ENCODE data around the gene LRRIQ3. TPM values are rescaled to one million over a fixed set of nuclear protein-coding genes. Genes with fewer than 3 reads are reported as not detected.

LRRIQ3 gene
- total RNA-seq, 1 experiment from 2014 or later = 0.85 TPM

DNA sequence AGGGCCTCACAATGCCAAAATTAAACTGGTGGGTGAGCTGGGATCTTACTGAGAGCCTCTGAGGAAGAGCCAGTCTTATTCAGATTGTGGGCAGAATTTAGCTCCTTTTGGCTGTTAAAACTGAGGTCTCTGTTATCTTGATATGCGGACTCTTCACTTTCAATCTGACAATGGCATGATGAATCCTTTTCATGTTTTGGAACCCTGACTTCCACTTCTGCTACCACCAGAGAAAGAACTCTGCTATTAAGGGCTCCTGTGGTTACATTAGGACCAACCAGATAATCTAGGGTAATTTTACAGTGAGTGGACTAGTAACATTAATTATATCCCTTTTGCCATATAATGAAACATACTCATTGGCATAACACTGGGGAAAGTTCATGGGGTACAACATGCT lies 219.0 kb downstream of the LRRIQ3 start:
- Histone ChIP-seq H3K36me3 (ENCODE audit: control insufficient read depth, insufficient read depth, low read length) (no peaks in the 10 kb centered on the region), H3K4me3 (ENCODE audit: low read depth in 2 of 2, low read length in 2 of 2) (no peak overlapping the region), H3K27ac (ENCODE audit: low read length) (no peak overlapping the region), H3K9me3 (ENCODE audit: control insufficient read depth, insufficient read depth, low read depth, low read length) (no peaks in the 10 kb centered on the region), H3K4me1 (ENCODE audit: control insufficient read depth, insufficient read depth, low read length) (no peaks in the 10 kb centered on the region), H3K27me3 (ENCODE audit: control insufficient read depth, insufficient read depth, low read length) (no peaks in the 10 kb centered on the region)
- intact Hi-C loops (cut with micrococcal nuclease; ENCODE audit: unreplicated experiment) = no loop called here
- BruUV-seq (replicated peaks) = no TSS peak
- no peak for ATAC-seq
- ChIA-PET CTCF (no interaction called here), POLR2A (no interaction called here)
- in situ Hi-C loops (cut with HindIII; ENCODE audit: low pct_unique_long_range_greater_than_20kb, low sequenced_read_pairs) = no loop called here
- no peak for DNase-seq (ENCODE audit: low read depth, low spot score)
- TF ChIP-seq POLR2AphosphoS5 (IDR thresholded peaks at IDR 0.05; ENCODE audit: low read depth, low read length) = no peak
- TF ChIP-seq SIN3A (IDR thresholded peaks at IDR 0.05; ENCODE audit: borderline replicate concordance, insufficient read depth, low read depth, low read length) = no peak
- TF ChIP-seq, protein P1, sequence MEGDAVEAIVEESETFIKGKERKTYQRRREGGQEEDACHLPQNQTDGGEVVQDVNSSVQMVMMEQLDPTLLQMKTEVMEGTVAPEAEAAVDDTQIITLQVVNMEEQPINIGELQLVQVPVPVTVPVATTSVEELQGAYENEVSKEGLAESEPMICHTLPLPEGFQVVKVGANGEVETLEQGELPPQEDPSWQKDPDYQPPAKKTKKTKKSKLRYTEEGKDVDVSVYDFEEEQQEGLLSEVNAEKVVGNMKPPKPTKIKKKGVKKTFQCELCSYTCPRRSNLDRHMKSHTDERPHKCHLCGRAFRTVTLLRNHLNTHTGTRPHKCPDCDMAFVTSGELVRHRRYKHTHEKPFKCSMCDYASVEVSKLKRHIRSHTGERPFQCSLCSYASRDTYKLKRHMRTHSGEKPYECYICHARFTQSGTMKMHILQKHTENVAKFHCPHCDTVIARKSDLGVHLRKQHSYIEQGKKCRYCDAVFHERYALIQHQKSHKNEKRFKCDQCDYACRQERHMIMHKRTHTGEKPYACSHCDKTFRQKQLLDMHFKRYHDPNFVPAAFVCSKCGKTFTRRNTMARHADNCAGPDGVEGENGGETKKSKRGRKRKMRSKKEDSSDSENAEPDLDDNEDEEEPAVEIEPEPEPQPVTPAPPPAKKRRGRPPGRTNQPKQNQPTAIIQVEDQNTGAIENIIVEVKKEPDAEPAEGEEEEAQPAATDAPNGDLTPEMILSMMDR (IDR thresholded peaks at IDR 0.05) = no peak
- TF ChIP-seq, protein P2, sequence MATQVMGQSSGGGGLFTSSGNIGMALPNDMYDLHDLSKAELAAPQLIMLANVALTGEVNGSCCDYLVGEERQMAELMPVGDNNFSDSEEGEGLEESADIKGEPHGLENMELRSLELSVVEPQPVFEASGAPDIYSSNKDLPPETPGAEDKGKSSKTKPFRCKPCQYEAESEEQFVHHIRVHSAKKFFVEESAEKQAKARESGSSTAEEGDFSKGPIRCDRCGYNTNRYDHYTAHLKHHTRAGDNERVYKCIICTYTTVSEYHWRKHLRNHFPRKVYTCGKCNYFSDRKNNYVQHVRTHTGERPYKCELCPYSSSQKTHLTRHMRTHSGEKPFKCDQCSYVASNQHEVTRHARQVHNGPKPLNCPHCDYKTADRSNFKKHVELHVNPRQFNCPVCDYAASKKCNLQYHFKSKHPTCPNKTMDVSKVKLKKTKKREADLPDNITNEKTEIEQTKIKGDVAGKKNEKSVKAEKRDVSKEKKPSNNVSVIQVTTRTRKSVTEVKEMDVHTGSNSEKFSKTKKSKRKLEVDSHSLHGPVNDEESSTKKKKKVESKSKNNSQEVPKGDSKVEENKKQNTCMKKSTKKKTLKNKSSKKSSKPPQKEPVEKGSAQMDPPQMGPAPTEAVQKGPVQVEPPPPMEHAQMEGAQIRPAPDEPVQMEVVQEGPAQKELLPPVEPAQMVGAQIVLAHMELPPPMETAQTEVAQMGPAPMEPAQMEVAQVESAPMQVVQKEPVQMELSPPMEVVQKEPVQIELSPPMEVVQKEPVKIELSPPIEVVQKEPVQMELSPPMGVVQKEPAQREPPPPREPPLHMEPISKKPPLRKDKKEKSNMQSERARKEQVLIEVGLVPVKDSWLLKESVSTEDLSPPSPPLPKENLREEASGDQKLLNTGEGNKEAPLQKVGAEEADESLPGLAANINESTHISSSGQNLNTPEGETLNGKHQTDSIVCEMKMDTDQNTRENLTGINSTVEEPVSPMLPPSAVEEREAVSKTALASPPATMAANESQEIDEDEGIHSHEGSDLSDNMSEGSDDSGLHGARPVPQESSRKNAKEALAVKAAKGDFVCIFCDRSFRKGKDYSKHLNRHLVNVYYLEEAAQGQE (IDR thresholded peaks at IDR 0.05; ENCODE audit: insufficient read depth in 1 of 2, low read depth in 2 of 2, low read length in 1 of 2) = no peak
- TF ChIP-seq TCF7L2 (IDR thresholded peaks at IDR 0.05; ENCODE audit: low read depth, low read length) = no peak

Other genes starting within 250 kb of the LRRIQ3 start
- 12.9 TPM for gene FPGT, start 66 bp upstream of the LRRIQ3 start, total RNA-seq (2021; ENCODE audit: unreplicated experiment)
- not detected for gene TNNI3K, start 37.2 kb upstream of the LRRIQ3 start, total RNA-seq (2021; ENCODE audit: unreplicated experiment)

Measured in Panc1 (cell line).